ENCODE data around the gene GCHFR.

The GCHFR gene

DNA sequence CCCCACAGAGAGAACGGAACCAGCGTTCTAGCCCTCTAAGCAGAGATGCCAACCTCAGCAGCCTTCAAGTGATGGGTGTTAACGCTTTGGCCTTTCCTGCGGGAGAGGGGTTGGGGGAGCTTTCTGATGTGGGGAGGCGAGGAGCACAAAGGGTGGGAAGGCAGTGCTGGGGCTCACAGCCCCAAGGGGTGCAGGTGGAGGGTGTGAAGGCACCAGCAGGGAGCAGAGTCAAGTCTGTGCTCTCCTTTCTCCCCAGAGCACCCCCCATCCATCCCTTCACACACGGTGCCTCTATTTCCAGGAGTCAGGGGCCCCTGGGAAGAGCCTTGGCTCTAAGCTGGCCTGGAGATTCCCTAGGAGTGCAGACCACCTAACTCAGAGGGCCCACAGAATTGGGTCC, 10.0 kb downstream of the GCHFR start:
- in situ Hi-C loops (cut with MboI; ENCODE audit: low sequenced_read_pairs): no loop called here
- H3K9me3 ChIP-seq: no peaks in the 10 kb centered on the region
- no peak overlapping the region for H3K4me3 ChIP-seq
- H3K27me3 ChIP-seq (ENCODE audit: low read depth): no peaks in the 10 kb centered on the region
- peaks cover 43% of the 10 kb centered on the region for H3K36me3 ChIP-seq (replicated peaks)
- no peak for DNase-seq (ENCODE audit: low spot score in 2 of 2)
- no peaks in the 10 kb centered on the region for H3K4me1 ChIP-seq

DNA sequence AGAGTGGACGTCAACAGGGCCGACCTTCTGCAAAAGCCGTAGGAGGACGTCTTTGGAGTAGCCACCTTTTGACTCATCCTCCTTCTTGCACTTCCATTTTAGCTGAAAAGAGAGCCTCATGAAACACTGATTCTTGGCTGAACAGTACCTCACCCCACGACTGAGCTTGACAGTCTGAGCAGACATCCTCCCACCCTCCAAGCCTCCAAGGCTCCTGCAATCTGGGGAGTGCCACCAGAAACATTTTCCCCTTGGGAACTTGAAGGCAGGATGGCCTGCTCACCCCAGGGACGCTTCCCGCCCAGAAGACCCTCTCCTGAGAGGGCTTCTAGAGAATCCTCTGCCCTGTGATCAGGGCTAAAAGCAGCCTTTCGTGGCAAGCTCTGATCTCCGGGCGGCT, 11.1 kb downstream of the GCHFR start:
- no peak for DNase-seq (ENCODE audit: low spot score in 2 of 2)
- Histone ChIP-seq H3K4me1 (no peaks in the 10 kb centered on the region), H3K36me3 (replicated peaks) (peaks cover 45% of the 10 kb centered on the region), H3K4me3 (no peak overlapping the region), H3K27me3 (ENCODE audit: low read depth) (no peaks in the 10 kb centered on the region), H3K9me3 (no peaks in the 10 kb centered on the region)
- in situ Hi-C loops (cut with MboI; ENCODE audit: low sequenced_read_pairs): no loop called here

DNA sequence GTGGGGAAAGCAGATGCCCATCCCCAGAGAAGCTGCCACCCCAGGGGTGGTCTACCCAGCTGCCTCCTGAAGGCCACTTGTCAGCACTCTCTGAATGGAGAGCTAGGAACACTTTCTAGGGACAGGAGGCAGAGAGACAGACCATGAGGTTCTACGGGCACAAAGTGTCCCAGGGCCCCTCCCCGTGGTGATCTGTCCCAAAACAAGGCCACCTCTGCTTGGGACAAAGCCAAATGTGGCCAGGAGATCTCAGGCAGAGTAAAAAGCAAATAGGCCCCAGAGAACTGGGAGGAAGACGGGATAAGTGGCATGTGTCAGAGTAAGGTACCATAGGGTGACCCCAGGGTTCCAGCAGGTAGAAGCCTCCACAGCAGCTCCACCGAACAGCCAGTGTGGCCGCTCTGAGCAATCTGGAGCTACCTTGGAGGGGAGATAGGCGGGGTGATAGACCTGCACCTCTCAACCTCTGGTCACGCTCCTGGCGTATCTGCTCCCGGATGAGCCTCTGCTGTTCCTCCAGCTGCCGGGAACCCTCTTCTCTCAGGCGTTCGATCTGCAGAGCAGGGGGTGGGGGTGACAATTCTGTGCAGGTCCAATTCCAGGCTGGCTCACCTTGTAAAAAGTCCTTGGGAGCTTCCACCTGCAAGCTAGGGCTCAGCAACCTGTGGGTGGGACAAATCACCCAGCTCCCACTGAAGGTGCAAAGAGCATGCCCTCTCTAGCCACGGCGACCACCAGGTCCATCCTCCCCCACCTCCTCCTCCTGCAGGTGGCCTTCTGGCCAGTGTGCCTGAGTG, 12.1 kb downstream of the GCHFR start:
- Histone ChIP-seq H3K27me3 (ENCODE audit: low read depth) (no peaks in the 10 kb centered on the region), H3K36me3 (replicated peaks) (peaks cover 45% of the 10 kb centered on the region), H3K9me3 (no peaks in the 10 kb centered on the region), H3K4me1 (no peaks in the 10 kb centered on the region), H3K4me3 (no peak overlapping the region)
- in situ Hi-C loops (cut with MboI; ENCODE audit: low sequenced_read_pairs): no loop called here
- DNase-seq (ENCODE audit: low spot score in 2 of 2): no peak

DNA sequence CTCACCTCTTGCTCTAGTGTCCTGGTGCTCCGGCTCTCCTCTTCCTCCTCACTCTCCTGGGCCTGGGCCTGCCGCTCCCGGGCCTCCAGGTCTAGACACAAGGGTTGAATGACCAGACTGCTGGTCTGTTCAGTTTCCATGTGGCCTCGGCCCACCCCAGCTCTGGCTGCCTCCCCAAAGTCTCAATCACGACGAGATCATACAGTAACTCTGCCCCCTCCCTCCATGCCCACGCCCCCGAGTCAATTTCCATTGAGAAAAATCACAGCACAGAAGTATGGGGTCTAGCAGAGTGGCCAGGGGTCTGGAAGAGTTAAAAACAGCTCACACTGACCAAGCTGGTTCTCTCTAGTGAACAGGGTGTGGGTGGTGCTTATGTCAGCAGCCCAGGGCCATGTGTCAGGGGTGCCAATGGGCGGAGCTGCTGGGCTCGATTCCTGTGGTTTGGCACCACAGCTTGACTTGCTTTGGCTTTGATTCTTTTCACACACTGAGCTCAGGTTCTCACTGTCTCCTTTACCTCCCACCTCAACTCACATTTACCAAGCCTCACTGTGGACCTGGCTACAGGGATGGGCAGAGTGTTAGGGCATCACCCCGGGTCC, 12.8 kb downstream of the GCHFR start:
- Histone ChIP-seq H3K9me3 (no peaks in the 10 kb centered on the region), H3K27me3 (ENCODE audit: low read depth) (no peaks in the 10 kb centered on the region), H3K4me3 (no peak overlapping the region), H3K36me3 (replicated peaks) (peaks cover 45% of the 10 kb centered on the region), H3K4me1 (no peaks in the 10 kb centered on the region)
- no peak for DNase-seq (ENCODE audit: low spot score in 2 of 2)
- in situ Hi-C loops (cut with MboI; ENCODE audit: low sequenced_read_pairs): no loop called here

DNA sequence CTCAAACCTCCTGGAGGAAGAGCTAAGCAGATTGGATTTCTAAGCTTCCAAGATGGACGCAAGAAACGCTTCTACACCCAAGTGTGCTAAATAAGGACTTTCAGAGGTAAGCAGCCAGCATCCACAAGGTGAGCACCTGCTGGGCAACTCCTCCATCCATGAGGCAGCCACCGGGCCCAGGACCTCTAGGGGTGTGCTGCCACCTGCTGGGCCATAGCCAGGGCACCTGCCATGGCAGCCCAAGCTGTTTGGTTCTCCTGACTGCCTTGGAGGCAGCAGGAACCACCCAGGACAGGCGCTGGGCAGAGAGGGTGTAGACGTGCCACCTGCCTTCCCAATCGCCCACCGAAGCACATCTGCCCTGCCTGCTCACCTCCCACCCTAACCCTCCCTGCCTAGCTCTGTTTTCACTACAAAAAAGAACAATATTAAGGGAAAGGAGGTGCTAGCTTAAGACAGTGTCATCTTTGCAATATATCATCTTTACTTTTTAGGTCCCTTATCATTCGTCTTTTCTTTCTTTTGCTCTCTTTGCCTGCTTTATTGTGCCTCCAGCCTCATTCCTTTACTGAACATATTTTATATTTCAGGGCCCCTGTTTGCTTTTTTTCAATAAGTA, 18.9 kb downstream of the GCHFR start:
- no peaks in the 10 kb centered on the region for H3K27me3 ChIP-seq (ENCODE audit: low read depth)
- H3K36me3 ChIP-seq (replicated peaks): peaks cover 13% of the 10 kb centered on the region
- H3K9me3 ChIP-seq: no peaks in the 10 kb centered on the region
- no peaks in the 10 kb centered on the region for H3K4me1 ChIP-seq
- no peak overlapping the region for H3K4me3 ChIP-seq
- DNase-seq (ENCODE audit: low spot score in 2 of 2): peak; percentile 29 to 74
- in situ Hi-C loops (cut with MboI; ENCODE audit: low sequenced_read_pairs): no loop called here

DNA sequence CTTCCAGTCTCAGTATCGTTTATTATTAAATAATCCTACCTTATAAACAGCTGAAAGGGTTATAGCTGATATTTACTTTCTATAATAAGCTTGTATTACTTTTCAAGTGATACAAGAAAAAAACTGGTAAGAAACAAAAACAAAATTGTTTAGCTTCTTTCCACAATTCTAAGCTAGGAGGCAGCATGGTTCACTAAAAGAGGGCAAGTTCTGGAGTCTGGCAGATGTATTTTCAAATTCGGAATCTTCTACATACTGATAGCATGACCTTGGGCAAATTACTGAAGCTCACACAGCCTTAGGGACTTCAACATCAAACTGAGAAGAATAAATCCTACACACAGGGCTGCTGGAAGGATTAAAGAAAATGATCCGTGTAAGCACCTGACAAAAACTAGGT, 21.3 kb downstream of the GCHFR start:
- in situ Hi-C loops (cut with MboI; ENCODE audit: low sequenced_read_pairs): no loop called here
- Histone ChIP-seq H3K4me3 (no peak overlapping the region), H3K27me3 (ENCODE audit: low read depth) (no peaks in the 10 kb centered on the region), H3K36me3 (replicated peaks) (no peaks in the 10 kb centered on the region), H3K9me3 (no peaks in the 10 kb centered on the region), H3K4me1 (no peaks in the 10 kb centered on the region)
- DNase-seq (ENCODE audit: low spot score in 2 of 2): no peak

DNA sequence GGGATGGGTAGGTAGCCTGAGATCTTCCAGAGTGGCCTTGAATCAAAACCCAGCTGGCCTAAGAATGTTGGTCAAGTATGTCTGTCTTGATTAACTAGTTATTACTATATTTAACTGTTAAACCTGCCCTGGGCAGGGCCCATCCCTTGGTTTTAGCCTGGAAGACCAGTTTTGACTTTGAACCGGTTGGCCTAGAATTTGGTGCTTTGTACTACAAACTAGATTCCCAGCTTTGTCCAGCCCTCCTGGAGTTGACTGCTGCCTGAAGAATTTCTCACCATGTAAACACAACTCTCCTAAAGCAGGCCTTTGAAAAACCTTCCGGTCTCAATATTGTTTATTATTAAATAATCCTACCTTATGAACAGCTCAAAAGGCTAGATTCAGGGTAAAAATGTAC, 21.9 kb downstream of the GCHFR start:
- in situ Hi-C loops (cut with MboI; ENCODE audit: low sequenced_read_pairs): no loop called here
- H3K27me3 ChIP-seq (ENCODE audit: low read depth): no peaks in the 10 kb centered on the region

DNA sequence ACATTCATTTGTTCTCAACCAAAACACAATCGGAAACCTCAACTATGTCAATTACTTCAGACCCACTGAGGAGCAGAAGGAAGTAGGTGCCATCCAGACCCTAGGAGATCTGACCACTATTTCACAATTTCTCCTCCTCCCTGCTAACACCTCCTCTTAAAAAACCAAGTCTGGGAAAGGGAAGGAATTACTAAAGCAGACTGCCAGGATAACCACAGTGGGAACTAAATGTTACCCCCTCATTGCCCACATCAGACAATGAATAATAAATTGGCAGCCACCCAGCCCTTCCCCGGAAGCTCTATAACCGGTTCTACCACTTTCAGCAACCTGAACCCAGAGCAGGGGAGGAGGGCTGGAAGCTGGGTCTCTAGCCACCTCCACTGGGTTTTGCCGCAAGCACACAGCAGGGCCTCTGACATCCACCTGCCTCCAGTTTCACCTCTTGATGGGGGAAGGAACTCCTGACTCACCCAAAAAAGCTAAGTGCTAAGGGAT, 23.5 kb downstream of the GCHFR start:
- Histone ChIP-seq H3K36me3 (replicated peaks) (peaks cover 4% of the 10 kb centered on the region; the same call in 1 of the 2 replicates), H3K4me1 (no peaks in the 10 kb centered on the region), H3K4me3 (no peak overlapping the region), H3K27me3 (ENCODE audit: low read depth) (no peaks in the 10 kb centered on the region), H3K9me3 (no peaks in the 10 kb centered on the region)
- in situ Hi-C loops (cut with MboI; ENCODE audit: low sequenced_read_pairs): no loop called here
- no peak for DNase-seq (ENCODE audit: low spot score in 2 of 2)

More for the DNA sequence above, 21.9 kb downstream of the GCHFR start:
- no peak overlapping the region for H3K4me3 ChIP-seq
- H3K36me3 ChIP-seq (replicated peaks): peaks cover 4% of the 10 kb centered on the region; the same call in 1 of the 2 replicates
- no peak for DNase-seq (ENCODE audit: low spot score in 2 of 2)
- no peaks in the 10 kb centered on the region for H3K4me1 ChIP-seq
- H3K9me3 ChIP-seq: no peaks in the 10 kb centered on the region

DNA sequence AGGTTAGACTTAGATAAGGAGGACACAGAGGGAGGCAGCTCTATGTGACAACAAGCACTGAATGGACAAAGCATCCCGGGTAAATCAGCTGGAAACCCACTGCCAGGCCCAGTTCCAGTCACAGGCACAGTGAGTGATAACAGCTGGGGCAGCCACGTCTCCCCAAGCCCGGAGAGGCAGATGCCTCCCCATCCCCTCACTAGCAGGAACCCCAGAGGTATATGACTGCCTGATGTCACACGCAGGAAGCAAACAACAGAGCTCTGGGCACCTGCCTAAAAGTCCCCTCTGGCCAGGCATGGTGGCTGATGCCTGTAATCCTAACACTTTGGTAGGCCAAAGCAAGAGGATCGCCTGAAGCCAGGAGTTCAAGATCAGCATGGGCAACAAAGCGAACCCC, 24.1 kb downstream of the GCHFR start:
- Histone ChIP-seq H3K27me3 (ENCODE audit: low read depth) (no peaks in the 10 kb centered on the region), H3K36me3 (replicated peaks) (peaks cover 4% of the 10 kb centered on the region; the same call in 1 of the 2 replicates), H3K4me1 (no peaks in the 10 kb centered on the region), H3K9me3 (no peaks in the 10 kb centered on the region), H3K4me3 (no peak overlapping the region)
- in situ Hi-C loops (cut with MboI; ENCODE audit: low sequenced_read_pairs): no loop called here
- no peak for DNase-seq (ENCODE audit: low spot score in 2 of 2)

DNA sequence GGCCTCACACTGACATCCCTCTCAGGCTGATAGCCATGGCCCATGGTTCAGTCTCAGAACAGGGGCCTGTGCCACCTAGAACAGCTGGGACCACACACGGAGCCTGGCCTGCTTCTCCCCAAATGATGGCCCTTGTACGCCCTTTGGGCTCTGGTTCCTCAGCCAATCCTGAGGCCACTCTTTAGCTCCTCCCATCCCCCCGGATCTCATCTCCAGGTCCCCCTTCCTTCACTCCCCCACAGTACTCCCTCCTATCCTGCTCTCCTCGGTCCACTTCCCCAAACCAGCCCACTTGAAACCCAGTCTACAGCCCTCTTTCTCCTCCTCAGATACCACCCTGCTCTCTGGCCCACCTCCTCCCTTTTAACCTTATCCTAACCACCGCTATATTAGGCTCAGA, 25.3 kb downstream of the GCHFR start:
- Histone ChIP-seq H3K27me3 (ENCODE audit: low read depth) (no peaks in the 10 kb centered on the region), H3K4me1 (no peaks in the 10 kb centered on the region), H3K36me3 (replicated peaks) (peaks cover 4% of the 10 kb centered on the region; the same call in 1 of the 2 replicates), H3K4me3 (no peak overlapping the region), H3K9me3 (no peaks in the 10 kb centered on the region)
- no peak for DNase-seq (ENCODE audit: low spot score in 2 of 2)
- in situ Hi-C loops (cut with MboI; ENCODE audit: low sequenced_read_pairs): no loop called here

DNA sequence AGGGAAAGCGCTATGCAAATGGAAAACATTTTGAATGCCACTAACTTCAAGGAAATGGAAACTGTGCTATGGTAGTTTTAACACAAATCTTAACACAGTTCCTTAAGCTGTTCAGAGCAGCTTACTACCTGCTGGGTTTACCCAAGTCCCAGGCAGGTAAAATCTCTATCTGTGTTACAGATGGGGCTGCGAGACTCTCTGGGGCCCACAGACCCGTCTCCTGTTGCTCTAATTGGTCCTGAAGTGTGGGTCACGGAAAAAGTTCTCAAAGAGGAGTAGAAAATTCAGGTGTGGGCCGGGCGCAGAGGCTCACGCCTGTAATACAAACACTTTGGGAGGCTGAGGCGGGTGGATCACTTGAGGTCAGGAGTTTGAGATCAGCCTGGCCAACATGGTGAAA, 26.1 kb downstream of the GCHFR start:
- Histone ChIP-seq H3K4me3 (no peak overlapping the region), H3K27me3 (ENCODE audit: low read depth) (no peaks in the 10 kb centered on the region), H3K4me1 (no peaks in the 10 kb centered on the region), H3K9me3 (no peaks in the 10 kb centered on the region), H3K36me3 (replicated peaks) (peaks cover 4% of the 10 kb centered on the region; the same call in 1 of the 2 replicates)
- no peak for DNase-seq (ENCODE audit: low spot score in 2 of 2)
- in situ Hi-C loops (cut with MboI; ENCODE audit: low sequenced_read_pairs): no loop called here

DNA sequence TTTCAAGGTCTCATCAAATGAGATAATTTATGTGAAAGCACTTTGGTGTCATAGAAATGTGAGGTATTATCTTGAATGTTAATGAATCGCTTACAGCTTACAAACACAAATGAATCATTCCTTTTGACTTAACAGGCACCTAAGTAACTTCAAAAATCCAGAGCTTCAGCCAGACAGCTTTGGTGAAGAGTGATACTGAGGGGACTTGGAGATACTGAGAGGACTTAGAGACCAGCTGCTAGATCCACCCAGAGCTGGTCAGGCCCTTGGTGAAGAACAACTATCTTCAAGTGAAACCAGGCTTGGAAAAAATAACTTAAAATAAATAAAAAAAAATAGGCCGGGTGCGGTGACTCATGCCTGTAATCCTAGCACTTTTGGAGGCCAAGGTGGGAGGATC, 26.9 kb downstream of the GCHFR start:
- H3K36me3 ChIP-seq (replicated peaks): peaks cover 4% of the 10 kb centered on the region; the same call in 1 of the 2 replicates
- H3K4me3 ChIP-seq: no peak overlapping the region
- DNase-seq (ENCODE audit: low spot score in 2 of 2): no peak
- in situ Hi-C loops (cut with MboI; ENCODE audit: low sequenced_read_pairs): no loop called here
- H3K27me3 ChIP-seq (ENCODE audit: low read depth): no peaks in the 10 kb centered on the region
- H3K4me1 ChIP-seq: no peaks in the 10 kb centered on the region
- no peaks in the 10 kb centered on the region for H3K9me3 ChIP-seq

DNA sequence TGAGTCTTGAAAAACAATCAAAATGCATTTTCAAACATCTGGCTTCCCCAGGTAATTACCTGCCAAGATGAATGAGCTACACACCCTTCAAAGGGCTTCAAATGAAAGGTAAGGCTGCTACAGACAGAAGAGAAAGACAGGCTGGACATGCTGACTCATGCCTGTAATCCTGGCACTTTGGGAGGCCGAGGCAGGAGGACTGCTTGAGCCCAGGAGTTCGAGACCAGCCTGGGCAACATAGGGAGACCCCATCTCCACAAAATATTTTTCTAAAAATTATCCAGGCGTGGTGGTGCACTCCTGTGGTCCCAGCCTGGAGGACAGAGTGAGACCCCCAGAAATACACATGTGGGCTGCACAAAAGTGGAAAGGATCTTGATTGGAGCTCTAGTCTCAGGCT, 28.5 kb downstream of the GCHFR start:
- no peak overlapping the region for H3K4me3 ChIP-seq
- H3K27me3 ChIP-seq (ENCODE audit: low read depth): no peaks in the 10 kb centered on the region
- H3K4me1 ChIP-seq: no peaks in the 10 kb centered on the region
- in situ Hi-C loops (cut with MboI; ENCODE audit: low sequenced_read_pairs): no loop called here
- H3K36me3 ChIP-seq (replicated peaks): peaks cover 4% of the 10 kb centered on the region; the same call in 1 of the 2 replicates
- no peaks in the 10 kb centered on the region for H3K9me3 ChIP-seq
- no peak for DNase-seq (ENCODE audit: low spot score in 2 of 2)
